GM18499 (cell line): ENCODE results near the gene PTK6.

Source experiments
- ATAC-seq: cut with Tn5 transposase; IDR thresholded peaks from one replicate; pipeline ENCODE4 v1.9.1; 2021; ENCODE audit warnings: moderate number of reproducible peaks; ENCODE audit not compliant: insufficient read depth, unreplicated experiment

PTK6 gene

DNA sequence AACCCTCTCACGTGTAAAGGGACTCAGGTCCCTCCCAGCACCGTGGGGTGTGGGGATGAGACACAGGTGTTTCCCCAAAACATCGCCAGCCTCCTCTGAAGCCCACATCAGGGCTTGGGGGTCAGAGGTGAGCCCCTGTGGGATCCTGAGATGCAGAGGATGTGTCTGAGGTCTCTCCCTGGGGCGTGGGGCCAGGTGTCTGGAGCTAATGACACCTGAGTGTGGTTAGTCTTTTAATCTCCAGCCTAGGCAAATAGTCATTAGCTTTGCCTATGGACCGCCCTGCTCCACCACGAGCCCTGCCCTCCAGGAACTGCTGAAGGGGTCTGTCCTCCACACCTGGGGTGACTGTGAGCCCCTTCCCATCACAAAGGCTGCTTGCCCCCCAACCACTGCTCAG is 8.6 kb upstream of the PTK6 start:
- no peak for ATAC-seq

GRCh38 chr20:63544958-63545516 is 7.9 kb upstream of the PTK6 start:
- ATAC-seq = no peak

- no peak for ATAC-seq
Measured at GRCh38 chr20:63544241-63544957, 7.2 kb upstream of the PTK6 start.

DNA sequence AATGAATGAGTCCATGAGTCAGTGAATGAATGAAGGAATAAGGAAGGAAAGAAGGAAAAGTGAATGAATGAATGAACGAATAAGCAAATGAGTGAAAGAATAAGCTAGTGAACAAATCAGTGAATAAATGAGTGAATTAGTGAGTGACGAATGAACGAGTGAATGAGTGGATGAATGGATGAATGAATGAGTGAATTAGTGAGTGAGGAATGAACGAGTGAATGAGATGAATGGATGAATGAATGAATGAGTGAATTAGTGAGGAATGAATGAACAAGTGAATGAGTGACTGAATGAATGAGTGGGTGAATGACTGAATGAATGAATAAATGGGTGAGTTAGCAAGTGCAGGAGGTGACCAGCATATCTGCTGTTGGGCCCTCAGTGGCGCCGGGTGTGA is 6.6 kb upstream of the PTK6 start:
- no peak for ATAC-seq

GRCh38 chr20:63543131-63543530 is 6.0 kb upstream of the PTK6 start:
- ATAC-seq = no peak

GRCh38 chr20:63542696-63543095 is 5.5 kb upstream of the PTK6 start:
- no peak for ATAC-seq

GRCh38 chr20:63542031-63542559 is 4.9 kb upstream of the PTK6 start:
- ATAC-seq = no peak

DNA sequence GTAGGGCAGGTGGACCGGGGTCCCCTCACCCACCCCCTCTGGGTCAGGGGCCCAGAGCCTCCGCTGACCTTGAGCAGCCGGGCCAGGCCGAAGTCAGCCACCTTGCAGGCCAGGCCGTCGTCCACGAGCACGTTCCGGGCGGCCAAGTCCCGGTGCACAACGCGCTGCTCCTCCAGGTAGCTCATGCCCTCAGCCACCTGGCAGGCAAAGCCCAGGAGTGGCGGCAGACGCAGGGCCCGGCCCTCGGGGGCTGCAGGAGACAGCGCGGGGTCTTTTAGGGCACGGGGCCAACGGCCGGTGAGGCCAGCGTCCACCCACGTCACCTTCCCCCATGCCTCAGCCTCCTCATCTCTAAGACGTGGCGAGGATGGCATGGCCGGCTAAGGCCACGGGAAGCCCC is 4.2 kb upstream of the PTK6 start:
- no peak for ATAC-seq

- ATAC-seq = no peak
Measured at GRCh38 chr20:63540417-63541186, 3.4 kb upstream of the PTK6 start.

DNA sequence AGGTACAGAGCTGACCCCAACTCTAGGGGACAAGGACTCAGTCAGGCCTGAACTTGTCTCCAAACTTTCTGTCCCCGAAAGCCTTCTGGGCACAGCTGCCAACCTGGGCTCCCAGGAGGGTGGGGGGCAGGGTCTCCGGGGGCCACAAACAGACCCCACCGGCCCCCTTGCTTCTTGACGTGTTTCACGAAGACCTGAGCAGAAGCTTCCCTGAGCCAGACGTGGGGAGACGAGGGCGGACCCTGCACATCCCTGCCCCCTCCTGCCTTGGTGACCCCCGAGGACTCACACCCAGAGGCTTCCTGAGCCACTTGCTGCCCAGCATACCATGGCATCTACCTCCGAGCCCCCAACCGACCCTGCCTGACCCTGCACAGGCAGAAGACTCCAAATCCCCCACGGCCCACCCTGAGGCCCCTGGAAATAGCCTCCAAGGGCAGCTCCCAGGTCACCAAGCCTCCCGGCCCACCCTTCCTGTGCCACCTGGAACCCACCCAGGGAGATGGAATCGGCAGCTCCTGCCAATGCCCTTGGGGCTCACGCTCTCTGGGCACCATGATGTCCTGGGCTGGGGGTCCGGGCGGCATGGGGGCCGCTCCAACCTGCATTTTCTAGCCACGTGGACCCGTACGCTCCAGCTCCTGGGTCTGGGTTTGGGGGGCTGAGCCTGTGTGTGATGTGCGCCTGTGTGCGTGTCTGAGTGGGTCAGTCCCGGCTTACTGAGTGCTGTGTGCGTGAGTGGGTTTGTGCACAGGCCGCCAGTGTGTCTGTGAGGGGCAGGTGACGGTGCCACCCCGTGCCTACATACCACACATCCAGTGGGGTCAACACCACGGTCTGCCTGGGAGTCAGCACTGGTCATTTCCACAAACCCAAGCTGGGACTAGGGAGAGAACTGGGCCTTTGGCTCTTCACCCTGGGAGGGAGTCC is 2.5 kb upstream of the PTK6 start:
- no peak for ATAC-seq

DNA sequence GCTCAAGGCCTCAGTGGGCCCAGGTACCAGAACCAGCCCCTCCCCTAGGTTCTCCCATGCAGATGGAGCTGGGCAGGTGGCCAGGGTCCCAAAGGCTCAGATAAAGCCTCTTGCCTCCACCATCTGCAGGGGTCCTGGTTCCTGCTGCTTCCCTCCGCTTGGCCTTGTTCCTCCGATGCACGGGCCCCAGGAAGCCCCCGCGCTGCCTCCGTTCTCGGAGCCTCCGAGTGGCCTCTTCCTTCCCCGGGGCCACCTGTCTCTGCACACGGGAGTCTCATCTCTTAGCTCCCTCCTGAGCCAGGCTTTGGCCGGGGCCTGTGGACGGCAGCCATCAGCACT is 1.9 kb upstream of the PTK6 start:
- no peak for ATAC-seq

DNA sequence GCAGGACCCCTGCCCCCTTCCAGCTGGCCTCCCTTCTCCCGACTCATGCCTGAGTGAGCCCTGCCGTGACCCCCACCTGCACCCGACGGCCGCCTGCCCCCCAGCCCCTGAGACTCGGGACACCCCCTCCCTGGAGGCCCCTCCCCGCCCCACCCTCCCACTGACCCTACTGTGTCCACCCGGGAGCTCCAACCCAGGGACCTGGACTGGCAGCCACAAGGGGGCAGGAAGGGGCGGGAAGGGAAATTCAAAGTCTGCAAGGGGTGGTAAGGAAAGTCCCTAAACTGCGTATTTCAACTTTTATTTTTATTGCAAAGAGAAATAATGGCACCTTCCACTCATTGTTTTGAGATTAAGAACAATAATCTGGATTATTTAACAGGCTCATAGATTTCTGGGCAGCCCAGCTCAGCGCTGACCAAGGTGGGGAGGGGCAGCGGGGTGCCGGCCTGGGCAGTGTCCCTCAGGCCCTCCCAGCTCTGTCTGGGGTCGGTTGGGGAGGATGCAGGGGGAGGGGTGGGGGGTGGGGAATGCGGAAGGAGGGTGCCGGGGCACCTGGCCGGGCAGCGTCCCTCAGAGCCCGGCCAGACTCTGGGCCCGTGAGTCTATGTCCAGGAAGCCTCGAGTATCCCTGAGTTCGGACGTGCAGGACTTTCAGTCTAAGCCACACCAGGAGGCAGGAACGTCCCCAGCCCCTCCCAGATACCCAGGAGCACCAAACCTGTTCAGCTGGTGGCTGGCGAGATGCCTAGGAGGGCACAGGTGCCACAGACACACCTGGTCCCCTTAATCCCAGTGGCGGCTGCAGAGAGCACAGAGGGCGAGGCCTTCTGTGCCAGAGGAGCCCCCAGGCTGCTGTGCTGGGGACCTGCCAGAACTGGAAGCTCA is 1.3 kb upstream of the PTK6 start:
- ATAC-seq = no peak

DNA sequence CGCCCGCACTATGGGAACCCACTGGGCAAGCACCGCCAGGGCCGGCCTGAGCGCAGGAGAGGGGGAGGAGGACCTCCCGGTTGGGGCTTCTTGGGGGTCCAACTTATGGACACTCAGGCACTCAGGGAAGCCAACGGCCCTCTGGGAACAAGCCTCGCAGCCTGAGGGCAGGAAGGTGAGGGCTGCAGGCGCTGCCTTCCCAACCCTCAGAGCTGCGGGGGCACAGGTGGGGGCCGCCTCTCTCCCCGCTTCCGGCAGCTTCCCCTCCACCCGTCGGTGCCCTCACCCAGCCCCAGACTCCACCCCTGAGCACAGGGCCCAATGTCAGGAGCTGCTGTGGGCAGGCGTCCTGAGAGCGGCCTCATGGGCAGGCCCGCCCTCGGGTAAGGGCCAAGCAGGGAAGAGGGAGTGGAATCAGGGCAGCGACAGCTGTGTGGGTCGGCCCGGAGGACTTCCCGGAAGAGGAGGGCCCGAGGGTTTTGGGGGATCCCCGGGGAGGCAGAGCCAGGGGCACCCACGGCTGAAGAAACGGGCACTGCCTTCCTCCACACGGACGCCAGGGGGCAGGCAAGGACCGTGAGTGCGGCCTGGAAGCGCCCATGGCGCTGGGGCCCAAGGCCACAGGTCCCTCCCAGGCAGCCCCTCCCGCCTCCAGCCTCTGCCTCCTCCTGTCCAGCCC is 488 bp upstream of the PTK6 start:
- peak; percentile 57 for ATAC-seq

GRCh38 chr20:63536241-63536977 is 767 bp downstream of the PTK6 start:
- no peak for ATAC-seq

- ATAC-seq = no peak
Measured at GRCh38 chr20:63534831-63535651, 2.1 kb downstream of the PTK6 start.

DNA sequence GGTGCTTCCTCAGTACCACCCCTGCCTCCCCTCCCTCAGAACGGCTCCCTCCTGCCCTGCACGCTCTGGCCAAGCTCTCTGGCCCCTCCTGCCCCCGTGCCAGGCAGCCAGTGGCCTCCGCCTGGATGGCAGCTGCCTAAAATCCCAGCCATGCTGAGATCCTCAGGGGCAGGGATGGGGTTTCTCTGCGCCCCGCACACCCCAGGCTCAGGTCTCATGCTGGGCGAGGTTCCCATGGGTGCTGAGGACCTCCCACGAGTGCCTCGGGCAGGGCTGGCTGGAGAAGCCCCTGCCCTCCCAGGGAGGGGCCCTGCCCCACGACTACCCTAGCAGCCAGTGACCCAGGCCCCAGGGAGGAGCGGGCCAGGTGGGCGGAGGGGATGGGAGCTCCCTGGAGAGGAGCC is 2.7 kb downstream of the PTK6 start:
- ATAC-seq = no peak

DNA sequence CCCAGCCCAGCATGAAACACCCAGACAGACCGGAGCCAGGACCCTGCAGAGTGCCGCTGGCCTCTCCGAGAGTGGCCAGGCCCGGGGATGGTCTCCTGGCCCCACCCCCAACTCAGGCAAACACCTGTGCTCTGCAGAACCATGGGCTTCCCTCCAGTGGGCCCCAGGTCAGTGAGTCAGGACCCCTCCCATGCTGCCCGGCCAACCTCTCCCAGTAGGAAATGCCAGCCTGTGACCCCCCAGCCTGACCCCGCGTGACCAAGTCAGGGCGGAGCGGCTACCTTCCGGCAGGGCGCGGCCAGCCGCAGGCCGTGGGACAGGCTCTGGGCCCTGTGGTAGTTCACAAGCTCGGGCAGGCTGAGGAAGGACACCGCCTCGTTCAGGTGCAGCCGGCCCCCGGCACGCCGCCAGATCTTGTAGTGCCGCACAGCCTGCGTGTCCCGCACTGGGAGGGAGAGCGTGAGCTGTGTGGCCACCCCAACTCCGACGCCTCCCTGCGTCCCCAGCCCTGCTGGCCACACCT is 3.2 kb downstream of the PTK6 start:
- no peak for ATAC-seq
